ENCODE measurements around the gene RPS6KA4. TPM values are rescaled to one million over a fixed set of nuclear protein-coding genes. Genes with fewer than 3 reads are reported as not detected.
"Not testable (repeated sequence)": the region's sequence is repeated elsewhere in the genome, so short reads cannot be mapped to it uniquely, and the experiment has no call there.

Gene RPS6KA4
- total RNA-seq, 1 donor from 2014 or later: 42.4 TPM

DNA sequence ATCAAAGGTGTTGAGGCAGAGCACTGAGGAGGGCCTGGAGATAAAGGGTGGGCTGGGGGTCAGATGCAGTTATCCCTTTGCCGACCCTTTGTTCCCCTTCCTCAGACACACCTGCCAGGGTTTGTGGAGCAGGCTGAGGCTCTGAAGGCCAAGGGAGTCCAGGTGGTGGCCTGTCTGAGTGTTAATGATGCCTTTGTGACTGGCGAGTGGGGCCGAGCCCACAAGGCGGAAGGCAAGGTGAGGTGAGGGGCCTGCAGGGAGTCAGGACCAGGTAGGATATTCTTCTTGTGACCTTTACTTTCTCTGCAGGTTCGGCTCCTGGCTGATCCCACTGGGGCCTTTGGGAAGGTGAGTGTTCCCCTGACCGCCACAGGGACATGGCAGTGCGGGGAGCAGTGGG is 38.4 kb upstream of the RPS6KA4 start:
- Histone ChIP-seq H3K4me1 (peaks cover 18% of the 10 kb centered on the region), H3K27ac (peak overlapping the region; percentile 2), H3K36me3 (peaks cover 15% of the 10 kb centered on the region), H3K27me3 (no peaks in the 10 kb centered on the region), H3K4me3 (no peak overlapping the region), H3K9me3 (no peaks in the 10 kb centered on the region)
- ATAC-seq (no peak), DNase-seq (peak; percentile 63)
- intact Hi-C loops (cut with DNase I): no loop called here
- TF ChIP-seq, protein P1, sequence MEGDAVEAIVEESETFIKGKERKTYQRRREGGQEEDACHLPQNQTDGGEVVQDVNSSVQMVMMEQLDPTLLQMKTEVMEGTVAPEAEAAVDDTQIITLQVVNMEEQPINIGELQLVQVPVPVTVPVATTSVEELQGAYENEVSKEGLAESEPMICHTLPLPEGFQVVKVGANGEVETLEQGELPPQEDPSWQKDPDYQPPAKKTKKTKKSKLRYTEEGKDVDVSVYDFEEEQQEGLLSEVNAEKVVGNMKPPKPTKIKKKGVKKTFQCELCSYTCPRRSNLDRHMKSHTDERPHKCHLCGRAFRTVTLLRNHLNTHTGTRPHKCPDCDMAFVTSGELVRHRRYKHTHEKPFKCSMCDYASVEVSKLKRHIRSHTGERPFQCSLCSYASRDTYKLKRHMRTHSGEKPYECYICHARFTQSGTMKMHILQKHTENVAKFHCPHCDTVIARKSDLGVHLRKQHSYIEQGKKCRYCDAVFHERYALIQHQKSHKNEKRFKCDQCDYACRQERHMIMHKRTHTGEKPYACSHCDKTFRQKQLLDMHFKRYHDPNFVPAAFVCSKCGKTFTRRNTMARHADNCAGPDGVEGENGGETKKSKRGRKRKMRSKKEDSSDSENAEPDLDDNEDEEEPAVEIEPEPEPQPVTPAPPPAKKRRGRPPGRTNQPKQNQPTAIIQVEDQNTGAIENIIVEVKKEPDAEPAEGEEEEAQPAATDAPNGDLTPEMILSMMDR (IDR thresholded peaks at IDR 0.05): no peak

DNA sequence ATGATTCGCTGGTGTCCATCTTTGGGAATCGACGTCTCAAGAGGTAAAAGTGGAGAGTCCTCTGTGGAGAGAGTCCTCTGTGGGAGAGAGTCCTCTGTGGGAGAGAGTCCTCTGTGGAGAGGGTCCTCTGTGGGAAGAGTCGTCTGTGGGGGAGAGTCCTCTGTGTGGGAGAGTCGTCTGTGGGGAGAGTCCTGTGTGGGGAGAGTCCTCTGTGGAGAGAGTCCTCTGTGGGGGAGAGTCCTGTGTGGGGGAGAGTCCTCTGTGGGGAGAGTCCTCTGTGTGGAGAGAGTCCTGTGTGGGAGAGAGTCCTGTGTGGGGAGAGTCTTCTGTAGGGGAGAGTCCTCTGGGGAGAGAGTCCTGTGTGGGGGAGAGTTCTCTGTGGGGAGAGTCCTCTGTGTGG is 37.9 kb upstream of the RPS6KA4 start:
- Histone ChIP-seq H3K27ac (peak overlapping the region; percentile 65), H3K4me3 (no peak overlapping the region), H3K4me1 (peaks cover 18% of the 10 kb centered on the region), H3K36me3 (peaks cover 10% of the 10 kb centered on the region), H3K27me3 (no peaks in the 10 kb centered on the region), H3K9me3 (no peaks in the 10 kb centered on the region)
- intact Hi-C loops (cut with DNase I): no loop called here
- no peak for ATAC-seq
- TF ChIP-seq, protein P1 (IDR thresholded peaks at IDR 0.05): no peak
- DNase-seq: no peak

DNA sequence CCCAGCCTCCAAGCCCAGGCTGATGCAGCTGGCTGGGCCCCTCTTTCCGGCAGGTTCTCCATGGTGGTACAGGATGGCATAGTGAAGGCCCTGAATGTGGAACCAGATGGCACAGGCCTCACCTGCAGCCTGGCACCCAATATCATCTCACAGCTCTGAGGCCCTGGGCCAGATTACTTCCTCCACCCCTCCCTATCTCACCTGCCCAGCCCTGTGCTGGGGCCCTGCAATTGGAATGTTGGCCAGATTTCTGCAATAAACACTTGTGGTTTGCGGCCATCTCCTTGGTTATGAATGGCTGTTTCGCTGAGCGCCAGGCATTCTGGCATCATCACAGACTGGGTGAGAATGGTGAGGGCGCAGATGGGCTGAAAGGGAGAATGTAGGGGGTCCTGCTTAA is 37.4 kb upstream of the RPS6KA4 start:
- Histone ChIP-seq H3K4me1 (peaks cover 14% of the 10 kb centered on the region), H3K9me3 (no peaks in the 10 kb centered on the region), H3K27me3 (no peaks in the 10 kb centered on the region), H3K36me3 (peaks cover 7% of the 10 kb centered on the region), H3K4me3 (no peak overlapping the region), H3K27ac (peak overlapping the region; percentile 65)
- TF ChIP-seq, protein P1 (IDR thresholded peaks at IDR 0.05): no peak
- intact Hi-C loops (cut with DNase I): no loop called here
- ATAC-seq: peak; percentile 47
- peak; percentile 83 for DNase-seq

DNA sequence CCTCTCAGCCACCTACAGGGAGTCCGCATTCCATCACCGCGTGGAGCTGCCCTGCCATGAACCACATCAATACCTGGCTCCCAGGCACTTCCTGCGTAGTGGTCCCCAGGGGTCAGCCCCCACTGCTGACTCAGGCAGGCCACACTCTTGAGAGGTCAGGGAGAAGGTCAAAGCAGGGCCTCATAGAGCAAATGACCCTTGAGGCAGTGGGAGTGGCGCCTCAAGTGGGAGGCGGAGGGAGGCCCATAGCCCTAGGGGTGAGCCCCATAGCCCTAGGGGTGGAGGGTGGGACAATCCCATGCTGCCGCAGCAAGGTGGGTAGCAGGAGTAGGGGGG is 36.1 kb upstream of the RPS6KA4 start:
- Histone ChIP-seq H3K27ac (no peak overlapping the region), H3K4me1 (peaks cover 12% of the 10 kb centered on the region), H3K27me3 (no peaks in the 10 kb centered on the region), H3K9me3 (no peaks in the 10 kb centered on the region), H3K36me3 (peaks cover 7% of the 10 kb centered on the region), H3K4me3 (no peak overlapping the region)
- ATAC-seq (no peak), DNase-seq (no peak)
- intact Hi-C loops (cut with DNase I): no loop called here
- TF ChIP-seq, protein P1 (IDR thresholded peaks at IDR 0.05): no peak

DNA sequence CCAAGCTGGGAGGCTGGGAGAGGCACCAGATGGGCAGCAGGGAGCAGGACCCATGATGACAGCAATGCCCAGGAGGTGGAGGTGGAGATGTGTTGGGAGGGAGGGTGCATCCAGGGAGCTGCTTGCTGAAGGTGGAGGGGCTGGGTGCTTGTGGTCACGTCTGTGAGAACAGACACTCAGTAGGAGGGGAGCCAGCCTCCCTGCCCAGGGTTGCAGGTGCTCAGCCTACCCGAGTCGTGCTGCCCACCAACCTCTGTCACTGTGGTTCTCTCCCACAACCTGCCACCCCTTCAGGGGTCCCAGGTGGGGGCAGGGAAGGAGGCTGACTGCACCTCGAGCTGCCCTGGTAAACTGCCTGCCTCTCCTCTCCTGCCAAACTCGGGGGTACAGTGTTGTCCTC is 35.6 kb upstream of the RPS6KA4 start:
- no peak for ATAC-seq

DNA sequence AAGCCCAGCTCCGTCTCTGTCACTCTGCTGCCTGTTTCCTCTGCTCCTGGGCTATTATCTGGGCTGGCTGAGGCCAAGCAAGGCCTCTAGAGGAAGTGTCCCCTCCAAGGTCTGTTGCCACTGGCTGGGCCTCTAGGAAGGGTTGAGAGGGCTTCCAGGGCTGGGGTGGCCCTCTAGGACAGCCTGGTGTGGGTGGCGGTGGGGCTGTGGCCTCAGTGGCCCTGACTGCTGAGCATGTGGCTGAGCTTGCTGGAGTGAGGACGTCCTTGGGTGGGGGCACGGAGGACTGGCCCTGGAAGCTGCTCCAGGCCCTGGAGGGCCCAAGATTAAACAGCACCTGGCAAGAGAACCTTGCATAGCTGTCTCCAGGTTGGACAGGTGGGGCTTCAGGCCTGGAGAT is 35.0 kb upstream of the RPS6KA4 start:
- H3K27ac ChIP-seq; H3K4me1 ChIP-seq; H3K4me3 ChIP-seq; H3K36me3 ChIP-seq; H3K9me3 ChIP-seq; ATAC-seq; H3K27me3 ChIP-seq; intact Hi-C loops (cut with DNase I): not testable (repeated sequence)
- peak; percentile 46 for DNase-seq

More for the DNA sequence above, 35.6 kb upstream of the RPS6KA4 start:
- H3K4me1 ChIP-seq: peaks cover 12% of the 10 kb centered on the region
- no peaks in the 10 kb centered on the region for H3K9me3 ChIP-seq
- TF ChIP-seq, protein P1 (IDR thresholded peaks at IDR 0.05): no peak
- H3K27ac ChIP-seq: no peak overlapping the region
- intact Hi-C loops (cut with DNase I): no loop called here
- peak; percentile 41 for DNase-seq
- peaks cover 7% of the 10 kb centered on the region for H3K36me3 ChIP-seq
- no peaks in the 10 kb centered on the region for H3K27me3 ChIP-seq
- no peak overlapping the region for H3K4me3 ChIP-seq
